GM19468 (cell line): ENCODE results near the gene NOL12.
"Not testable (repeated sequence)": the region's sequence is repeated elsewhere in the genome, so short reads cannot be mapped to it uniquely, and the experiment has no call there.

Experiments
- ATAC-seq: cut with Tn5 transposase; IDR thresholded peaks from one replicate; pipeline ENCODE4 v1.9.1; 2021; ENCODE audit warnings: mild to moderate bottlenecking, moderate library complexity, moderate number of reproducible peaks; ENCODE audit not compliant: unreplicated experiment; ENCODE audit errors: extremely low read depth

Gene NOL12

GRCh38 chr22:37678372-37678771, 7.8 kb upstream of the NOL12 start:
- no peak for ATAC-seq

- ATAC-seq: no peak
These were observed 6.5 kb upstream of the NOL12 start for GRCh38 chr22:37679670-37680069.

- no peak for ATAC-seq
These were observed 5.8 kb upstream of the NOL12 start for GRCh38 chr22:37680191-37680851.

GRCh38 chr22:37681001-37681424, 5.1 kb upstream of the NOL12 start:
- ATAC-seq: no peak

GRCh38 chr22:37681556-37682049, 4.5 kb upstream of the NOL12 start:
- no peak for ATAC-seq

GRCh38 chr22:37684803-37685615, 1.1 kb upstream of the NOL12 start:
- no peak for ATAC-seq

- no peak for ATAC-seq
These were observed 4.3 kb downstream of the NOL12 start for GRCh38 chr22:37690407-37690806.

GRCh38 chr22:37690901-37691504, 4.9 kb downstream of the NOL12 start:
- ATAC-seq: no peak

- ATAC-seq: no peak
These were observed 6.6 kb downstream of the NOL12 start for GRCh38 chr22:37692627-37693285.

GRCh38 chr22:37694131-37694530, 8.0 kb downstream of the NOL12 start:
- ATAC-seq: not testable (repeated sequence)

GRCh38 chr22:37696260-37696656, 10.1 kb downstream of the NOL12 start:
- ATAC-seq: not testable (repeated sequence)

- peak; percentile 80 for ATAC-seq
These were observed 10.8 kb downstream of the NOL12 start, which contains the start of gene TRIOBP for GRCh38 chr22:37696657-37697537. Gene TRIOBP (plus strand): TSS chr22:37697048. CDS start chr22:37701366, 4,318 bp downstream.

GRCh38 chr22:37697538-37697835, 11.3 kb downstream of the NOL12 start:
- no peak for ATAC-seq

GRCh38 chr22:37701141-37701786, 15.1 kb downstream of the NOL12 start:
- no peak for ATAC-seq

GRCh38 chr22:37703906-37704305, 17.8 kb downstream of the NOL12 start:
- no peak for ATAC-seq

- no peak for ATAC-seq
These were observed 18.5 kb downstream of the NOL12 start for GRCh38 chr22:37704645-37705044.

- ATAC-seq: no peak
These were observed 19.1 kb downstream of the NOL12 start for GRCh38 chr22:37705205-37705604.

- ATAC-seq: no peak
These were observed 22.7 kb downstream of the NOL12 start for GRCh38 chr22:37708580-37709444.
